Caco-2 (cell line): ENCODE measurements around the gene CRMP1. TPM values are rescaled to one million over a fixed set of nuclear protein-coding genes. Genes with fewer than 3 reads are reported as not detected.
A peak's percentile ranks its signal among the peaks of the same experiment; 100 is the strongest.

Experiments
- Bru-seq: library from RNA; stranded (reverse); fragments of 400-500 nt; gene quantifications from one replicate; lab custom pipeline; 2021; lab: Mats Ljungman, UMichigan
- BruChase-seq, 2 experiments: library from RNA; stranded (reverse); fragments of 400-500 nt; gene quantifications; one replicate each; lab custom pipeline; 2021; lab: Mats Ljungman, UMichigan
- BruUV-seq: library from RNA; stranded (reverse); fragments of 400-500 nt; replicated peaks from 2 replicates; lab custom pipeline; 2021; lab: Mats Ljungman, UMichigan
- CTCF ChIA-PET: fragments of 300-600 bp; sonication (Branson Sonifier 250); formaldehyde crosslinking; loops from one replicate; lab custom pipeline; 2022; ENCODE audit warnings: antibody characterized with exemption; lab: Charles Lee
- POLR2A ChIA-PET: fragments of 300-600 bp; sonication (Branson Sonifier 250); formaldehyde crosslinking; loops from one replicate; lab custom pipeline; 2022; ENCODE audit warnings: antibody characterized with exemption; lab: Charles Lee
- DNase-seq, 2 experiments: peaks; one replicate each; pipeline versions ENCODE4 v3.0.0 to v3.0.0-alpha.2; 2020 to 2022
- H3K27me3 ChIP-seq: replicated peaks from 2 replicates; pipeline ENCODE4 v1.6.0; 2011; ENCODE audit warnings: low read length; ENCODE audit not compliant: control insufficient read depth, insufficient read depth
- H3K36me3 ChIP-seq: 2 replicates; pipeline ENCODE4 v1.5.1; 2011; ENCODE audit warnings: low read length; ENCODE audit not compliant: control insufficient read depth, insufficient read depth
- H3K4me1 ChIP-seq: fragments of 250-450 bp; sonication (Bioruptor Pico); 2 replicates; pipeline ENCODE4 v1.5.1; 2020; ENCODE audit warnings: mild to moderate bottlenecking
- H3K4me3 ChIP-seq: 2 replicates; pipeline ENCODE4 v1.5.1; 2011; ENCODE audit warnings: low read depth, mild to moderate bottlenecking, control low read depth, low read length
- H3K9me3 ChIP-seq: fragments of 250-450 bp; sonication (Bioruptor Pico); 2 replicates; pipeline ENCODE4 v1.5.1; 2020; ENCODE audit warnings: mild to moderate bottlenecking, moderate library complexity
- H3K27ac Mint-ChIP-seq: one replicate; pipeline ENCODE4 v1.8.0; 2022; ENCODE audit warnings: mixed read lengths; ENCODE audit not compliant: unreplicated experiment
- H3K27me3 Mint-ChIP-seq: one replicate; pipeline ENCODE4 v1.8.0; 2022; ENCODE audit warnings: mixed read lengths; ENCODE audit not compliant: insufficient read depth, unreplicated experiment
- H3K36me3 Mint-ChIP-seq: one replicate; pipeline ENCODE4 v1.8.0; 2022; ENCODE audit warnings: mild to moderate bottlenecking, mixed read lengths; ENCODE audit not compliant: insufficient read depth, unreplicated experiment
- H3K4me1 Mint-ChIP-seq: one replicate; pipeline ENCODE4 v1.8.0; 2022; ENCODE audit warnings: low read depth, mixed read lengths; ENCODE audit not compliant: unreplicated experiment
- H3K4me3 Mint-ChIP-seq: one replicate; pipeline ENCODE4 v1.8.0; 2022; ENCODE audit warnings: mild to moderate bottlenecking, moderate library complexity, mixed read lengths; ENCODE audit not compliant: unreplicated experiment
- H3K9me3 Mint-ChIP-seq: one replicate; pipeline ENCODE4 v1.8.0; 2022; ENCODE audit warnings: mixed read lengths; ENCODE audit not compliant: unreplicated experiment
- intact Hi-C: fragments of 100-400 bp; cut with micrococcal nuclease; formaldehyde crosslinking; loops from one replicate; pipeline ENCODE4 v1.10.0; 2022; ENCODE audit not compliant: unreplicated experiment
- long read RNA-seq: library from polyadenylated mRNA; stranded (forward); transcript quantifications from one replicate; pipeline ENCODE4 v2.0.0, GENCODE V29; 2022
- total RNA-seq: library from RNA; stranded (reverse); gene quantifications from 2 replicates; pipeline ENCODE4 v1.2.3, GENCODE V29; 2022
- TF ChIP-seq, protein P1 (sequence below), 2 experiments: fragments of 200-600 bp in 1 of 2; IDR thresholded peaks; 1 replicate in 1 of 2; 2 replicates in 1 of 2; pipeline versions ENCODE4 v1.5.1 to v1.8.0; 2011 to 2022; ENCODE audit warnings: antibody characterized with exemption in 1 of 2, control low read depth in 1 of 2, inconsistent platforms in 1 of 2, low read depth in 1 of 2, low read length in 1 of 2, mild to moderate bottlenecking in 1 of 2, moderate library complexity in 1 of 2; ENCODE audit not compliant: insufficient read depth in 1 of 2, severe bottlenecking in 1 of 2, unreplicated experiment in 1 of 2

Gene CRMP1
- total RNA-seq (not detected in 2 replicates), Bru-seq, nascent RNA (percentile 1 among the genes with signal in this experiment), BruChase-seq, experiment 1, labeled RNA remaining after a 2-hour chase (percentile 4 among the genes with signal in this experiment), BruChase-seq, experiment 2, labeled RNA remaining after a 6-hour chase (percentile 1 among the genes with signal in this experiment)
- long read RNA-seq: 0 reads

GRCh38 chr4:5893004-5893580 is at the start of gene CRMP1:
Gene CRMP1 (minus strand): TSS chr4:5893086. CDS start chr4:5892969, 117 bp downstream.
- Mint-ChIP-seq H3K4me3 (no peak within 1 kb of the TSS), H3K27me3 (peaks cover 14% of the 10 kb centered on the region), H3K36me3 (no peaks in the 10 kb centered on the region), H3K4me1 (no peaks in the 10 kb centered on the region), H3K27ac (no peak within 1 kb of the TSS), H3K9me3 (no peaks in the 10 kb centered on the region)
- H3K4me1 ChIP-seq: no peaks in the 10 kb centered on the region
- H3K27me3 ChIP-seq: no peaks in the 10 kb centered on the region
- CTCF ChIA-PET: no interaction called here
- no TSS peak for BruUV-seq
- intact Hi-C loops: no loop called here
- POLR2A ChIA-PET: no interaction called here
- H3K4me3 ChIP-seq: no peak within 1 kb of the TSS
- no peak for DNase-seq
- TF ChIP-seq, protein P1, sequence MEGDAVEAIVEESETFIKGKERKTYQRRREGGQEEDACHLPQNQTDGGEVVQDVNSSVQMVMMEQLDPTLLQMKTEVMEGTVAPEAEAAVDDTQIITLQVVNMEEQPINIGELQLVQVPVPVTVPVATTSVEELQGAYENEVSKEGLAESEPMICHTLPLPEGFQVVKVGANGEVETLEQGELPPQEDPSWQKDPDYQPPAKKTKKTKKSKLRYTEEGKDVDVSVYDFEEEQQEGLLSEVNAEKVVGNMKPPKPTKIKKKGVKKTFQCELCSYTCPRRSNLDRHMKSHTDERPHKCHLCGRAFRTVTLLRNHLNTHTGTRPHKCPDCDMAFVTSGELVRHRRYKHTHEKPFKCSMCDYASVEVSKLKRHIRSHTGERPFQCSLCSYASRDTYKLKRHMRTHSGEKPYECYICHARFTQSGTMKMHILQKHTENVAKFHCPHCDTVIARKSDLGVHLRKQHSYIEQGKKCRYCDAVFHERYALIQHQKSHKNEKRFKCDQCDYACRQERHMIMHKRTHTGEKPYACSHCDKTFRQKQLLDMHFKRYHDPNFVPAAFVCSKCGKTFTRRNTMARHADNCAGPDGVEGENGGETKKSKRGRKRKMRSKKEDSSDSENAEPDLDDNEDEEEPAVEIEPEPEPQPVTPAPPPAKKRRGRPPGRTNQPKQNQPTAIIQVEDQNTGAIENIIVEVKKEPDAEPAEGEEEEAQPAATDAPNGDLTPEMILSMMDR (IDR thresholded peaks at IDR 0.05; ENCODE audit: insufficient read depth in 1 of 2, low read depth in 1 of 2, low read length in 1 of 2, severe bottlenecking in 1 of 2, unreplicated experiment in 1 of 2): no peak
- no peaks in the 10 kb centered on the region for H3K36me3 ChIP-seq
- no peaks in the 10 kb centered on the region for H3K9me3 ChIP-seq

- Histone ChIP-seq H3K4me3 (no peak overlapping the region), H3K27me3 (no peaks in the 10 kb centered on the region), H3K36me3 (no peaks in the 10 kb centered on the region), H3K4me1 (no peaks in the 10 kb centered on the region), H3K9me3 (0 out of 2 replicates have a peak, but pooled peaks cover 4% of the 10 kb centered on the region)
- H3K4me3 Mint-ChIP-seq: no peak overlapping the region
- no peaks in the 10 kb centered on the region for H3K4me1 Mint-ChIP-seq
- H3K36me3 Mint-ChIP-seq: no peaks in the 10 kb centered on the region
- H3K27me3 Mint-ChIP-seq: peaks cover 5% of the 10 kb centered on the region
- DNase-seq: no peak
- no TSS peak for BruUV-seq
- TF ChIP-seq, protein P1 (IDR thresholded peaks at IDR 0.05; ENCODE audit: insufficient read depth in 1 of 2, low read depth in 1 of 2, low read length in 1 of 2, severe bottlenecking in 1 of 2, unreplicated experiment in 1 of 2): no peak
- H3K9me3 Mint-ChIP-seq: peaks cover 18% of the 10 kb centered on the region
- intact Hi-C loops: no loop called here
- ChIA-PET POLR2A (no interaction called here), CTCF (interaction anchor here (0.6 kb wide), 1 partner anchor 82 kb away, joined by 3 read pairs; no protein-coding TSS in a partner anchor)
- no peak overlapping the region for H3K27ac Mint-ChIP-seq
These were observed 48.7 kb upstream of the CRMP1 start for GRCh38 chr4:5941601-5942000.

DNA sequence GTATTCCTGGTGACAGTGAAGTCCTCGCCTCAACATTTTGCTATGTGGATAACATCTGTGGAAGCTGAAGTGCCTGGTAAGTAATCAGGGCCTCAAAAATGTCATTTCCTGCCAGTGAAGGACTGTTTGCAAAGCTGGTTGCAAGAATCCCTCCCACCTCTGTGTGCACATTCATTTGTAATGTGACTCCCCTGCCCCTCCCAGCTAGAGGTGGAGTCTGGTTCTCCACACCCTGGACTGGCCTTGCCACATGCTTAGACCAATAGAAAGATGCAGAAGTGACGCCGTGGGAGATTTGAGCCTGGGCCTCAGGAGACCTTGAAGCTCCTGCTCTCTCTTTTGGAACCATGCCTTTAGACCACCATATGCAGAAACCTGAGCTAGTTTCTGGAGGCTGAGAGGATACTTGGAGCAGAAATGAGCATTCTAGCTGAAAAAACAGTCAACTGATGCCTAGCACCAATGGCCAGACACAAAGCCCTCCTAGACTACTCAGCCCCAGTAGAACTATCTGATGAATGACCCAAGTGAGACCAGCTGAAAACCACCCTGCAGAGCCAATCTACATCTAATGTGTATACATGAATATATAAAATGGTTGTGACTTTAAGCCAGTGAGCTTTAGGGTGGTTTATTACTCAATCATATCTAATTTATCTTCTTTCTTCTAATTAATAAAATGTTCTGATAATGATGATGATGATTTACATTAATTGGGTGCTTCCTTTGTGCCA is 47.8 kb upstream of the CRMP1 start:
- no peak for DNase-seq
- H3K9me3 Mint-ChIP-seq: peaks cover 18% of the 10 kb centered on the region
- Histone ChIP-seq H3K4me1 (no peaks in the 10 kb centered on the region), H3K27me3 (no peaks in the 10 kb centered on the region), H3K9me3 (0 out of 2 replicates have a peak, but pooled peaks cover 4% of the 10 kb centered on the region), H3K4me3 (no peak overlapping the region), H3K36me3 (no peaks in the 10 kb centered on the region)
- H3K27ac Mint-ChIP-seq: no peak overlapping the region
- intact Hi-C loops: no loop called here
- H3K36me3 Mint-ChIP-seq: no peaks in the 10 kb centered on the region
- ChIA-PET CTCF (no interaction called here), POLR2A (no interaction called here)
- no peaks in the 10 kb centered on the region for H3K4me1 Mint-ChIP-seq
- BruUV-seq: no TSS peak
- H3K27me3 Mint-ChIP-seq: peaks cover 6% of the 10 kb centered on the region
- TF ChIP-seq, protein P1 (IDR thresholded peaks at IDR 0.05; ENCODE audit: insufficient read depth in 1 of 2, low read depth in 1 of 2, low read length in 1 of 2, severe bottlenecking in 1 of 2, unreplicated experiment in 1 of 2): no peak
- H3K4me3 Mint-ChIP-seq: no peak overlapping the region
